Measurements from ENCODE around the gene GPR183. TPM values are rescaled to one million over a fixed set of nuclear protein-coding genes. Genes with fewer than 3 reads are reported as not detected.

The GPR183 gene
- total RNA-seq (10 to 100 TPM in 1 of 2 experiments, 1 to 10 TPM in 1; 8.4 to 10.4 TPM), polyA plus RNA-seq (10 to 100 TPM in 2 of 3 donors, 1 to 10 TPM in 1; 9.2 to 35.5 (median 13.1) TPM), total RNA-seq (13.0 to 41.1 (median 24.1) reads per million in 6 experiments)

DNA sequence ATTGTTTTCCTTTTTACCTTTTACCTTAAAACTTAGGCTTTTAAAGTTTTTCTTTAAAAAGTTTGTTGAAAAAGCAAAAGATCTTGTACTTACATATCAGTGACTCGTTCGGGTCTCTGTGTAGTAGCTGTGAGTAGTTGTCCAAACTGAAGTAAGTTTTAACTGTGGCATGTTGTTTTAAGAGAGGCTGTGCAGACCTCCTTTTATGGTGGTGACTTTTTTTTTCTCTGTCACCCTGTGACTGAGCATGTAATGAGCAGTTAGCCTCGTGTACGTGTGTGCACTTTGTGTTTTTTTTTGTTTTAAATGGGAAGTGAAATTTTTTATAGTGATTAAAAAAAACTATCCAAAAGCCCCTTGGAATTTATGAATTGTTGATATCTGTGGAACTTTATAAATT lies at the start of gene GPR183:
Gene GPR183, minus strand, starts transcription at position 153 of the 400 bp plus-strand sequence. CDS start 11,254 bp downstream, outside the sequence.
- H3K27me3 Mint-ChIP-seq: no peaks in the 10 kb centered on the region
- H3K9me3 Mint-ChIP-seq: no peaks in the 10 kb centered on the region
- peak; percentile 88 to 89 for ATAC-seq
- POLR2A ChIA-PET: interaction anchor here (0.9 to 3.0 kb wide), 6 partner anchors 10 to 76 kb away, joined by 4 to 12 read pairs (median 6); no protein-coding TSS in a partner anchor
- H3K36me3 Mint-ChIP-seq: peaks cover 0 to 54% (median 11%) of the 10 kb centered on the region in 3 donors
- peak in 5 of 10 donors; percentile 35 to 59 (median 45) for DNase-seq
- H3K27ac Mint-ChIP-seq: peak within 1 kb of the TSS; percentile 79 to 94 (median 88)
- H3K4me3 Mint-ChIP-seq: peak within 1 kb of the TSS; percentile 68 to 96 (median 86)
- peaks cover 28 to 91% (median 86%) of the 10 kb centered on the region in 4 donors for H3K4me1 Mint-ChIP-seq

DNA sequence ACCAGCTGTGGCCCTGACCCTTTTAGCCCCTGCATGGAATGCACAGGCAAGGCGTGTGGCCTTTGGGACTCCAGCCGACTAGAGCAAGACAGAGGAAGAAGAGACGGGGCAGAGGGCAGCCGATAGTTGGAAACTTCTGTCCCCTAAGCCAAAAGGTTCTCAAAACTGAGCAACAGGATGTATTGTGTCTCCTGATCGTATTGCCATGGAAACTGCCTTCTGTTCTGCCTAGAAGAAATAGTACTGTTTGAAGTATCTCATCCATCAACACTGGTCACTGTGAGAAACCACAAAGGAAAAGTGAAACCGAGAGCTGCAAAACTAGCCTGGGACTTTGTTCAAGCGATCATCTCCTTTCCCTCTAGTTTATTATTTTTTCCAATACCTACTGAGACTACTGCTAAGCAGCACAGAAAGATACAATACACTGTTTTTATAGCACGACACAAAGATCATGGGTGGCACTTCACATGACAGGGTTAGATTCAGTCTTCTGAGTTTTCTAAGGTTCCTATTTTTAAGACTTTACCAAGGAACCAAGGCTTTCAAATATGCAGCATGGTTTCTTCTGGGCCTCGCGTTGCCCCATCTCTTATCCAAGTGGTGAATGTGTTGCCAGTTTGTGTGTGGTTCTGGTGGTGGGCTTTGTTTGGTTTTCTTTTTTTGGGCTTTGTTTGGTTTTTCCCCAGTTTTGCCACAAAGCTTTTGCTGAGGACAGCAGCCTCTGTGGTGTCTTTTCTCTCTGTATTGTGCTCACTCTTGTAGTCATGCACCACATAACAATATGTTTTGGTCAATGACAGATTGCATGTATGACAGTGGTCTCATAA lies 49.3 kb upstream of the GPR183 start:
- Mint-ChIP-seq H3K27me3 (peaks cover 0 to 1% (median 0%) of the 10 kb centered on the region in 5 donors), H3K4me1 (peaks cover 72 to 100% (median 98%) of the 10 kb centered on the region in 4 donors), H3K27ac (peak overlapping the region; percentile 96 to 100 (median 99)), H3K9me3 (no peaks in the 10 kb centered on the region), H3K36me3 (peaks cover 0 to 40% (median 28%) of the 10 kb centered on the region in 3 donors), H3K4me3 (peak overlapping the region; percentile 61 to 85 (median 78))
- ATAC-seq: peak; percentile 59 to 68
- DNase-seq: peak; percentile 34 to 94 (median 82)
- POLR2A ChIA-PET: interaction anchor here (0.6 to 8.9 kb wide), 16 partner anchors 10 to 365 kb away, joined by 3 to 155 read pairs (median 4); partner anchors contain the start of gene GPR183

GRCh38 chr13:99356012-99356261 lies 48.7 kb upstream of the GPR183 start:
- Mint-ChIP-seq H3K36me3 (peaks cover 0 to 40% (median 28%) of the 10 kb centered on the region in 3 donors), H3K9me3 (no peaks in the 10 kb centered on the region), H3K27ac (peak overlapping the region; percentile 96 to 100 (median 99)), H3K27me3 (peaks cover 0 to 1% (median 0%) of the 10 kb centered on the region in 5 donors), H3K4me3 (peak overlapping the region; percentile 61 to 85 (median 78)), H3K4me1 (peaks cover 72 to 100% (median 98%) of the 10 kb centered on the region in 4 donors)
- ATAC-seq (peak; percentile 27 to 31), DNase-seq (no peak)
- POLR2A ChIA-PET: interaction anchor here (0.6 to 8.9 kb wide), 15 partner anchors 11 to 365 kb away, joined by 3 to 155 read pairs (median 5); partner anchors contain the start of gene GPR183

DNA sequence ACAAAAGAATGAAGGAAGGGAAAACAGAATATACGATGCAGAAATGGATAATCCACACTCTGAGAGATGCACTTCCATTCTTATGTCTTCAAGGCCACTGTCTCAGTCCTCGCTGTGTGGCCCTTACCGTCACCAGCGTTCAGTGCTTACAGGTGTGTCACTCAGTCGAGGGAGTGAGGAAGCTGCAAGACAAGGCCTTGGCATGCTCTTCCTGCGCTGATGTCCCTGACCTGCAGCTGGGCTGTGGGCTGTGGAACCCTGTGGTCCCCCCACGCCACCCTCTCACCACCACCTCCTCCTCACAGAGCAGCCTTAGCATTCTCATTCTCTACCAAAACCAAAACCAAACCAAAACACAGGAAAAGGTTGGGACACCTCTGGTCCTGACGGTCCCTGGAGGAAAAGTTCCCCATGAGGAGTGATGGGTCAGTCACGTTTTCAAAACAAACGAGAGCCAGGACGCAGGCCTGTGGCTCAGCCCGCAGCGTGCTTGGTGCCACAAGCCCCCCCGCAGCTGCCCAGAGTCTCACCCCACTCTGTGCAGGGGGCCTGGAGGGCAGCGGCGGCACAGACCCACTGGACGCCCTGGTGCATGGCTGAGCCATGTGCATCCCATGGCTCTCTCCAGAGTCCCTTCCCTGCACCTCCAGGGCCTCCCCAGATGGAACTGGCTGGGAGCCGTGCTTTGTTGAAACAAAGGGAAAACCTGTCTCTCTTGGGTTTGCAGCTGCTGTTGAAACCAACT lies 48.2 kb upstream of the GPR183 start:
- POLR2A ChIA-PET: interaction anchor here (0.6 to 8.9 kb wide), 13 partner anchors 11 to 364 kb away, joined by 3 to 155 read pairs (median 6); partner anchors contain the start of gene GPR183
- H3K4me1 Mint-ChIP-seq: peaks cover 72 to 100% (median 98%) of the 10 kb centered on the region in 4 donors
- H3K9me3 Mint-ChIP-seq: no peaks in the 10 kb centered on the region
- H3K27me3 Mint-ChIP-seq: peaks cover 0 to 1% (median 0%) of the 10 kb centered on the region in 5 donors
- DNase-seq (no peak), ATAC-seq (peak in 1 of 2 donors; percentile 0)
- H3K36me3 Mint-ChIP-seq: peaks cover 0 to 37% (median 30%) of the 10 kb centered on the region in 3 donors
- peak overlapping the region; percentile 61 to 85 (median 78) for H3K4me3 Mint-ChIP-seq
- peak overlapping the region; percentile 96 to 100 (median 99) for H3K27ac Mint-ChIP-seq

GRCh38 chr13:99354371-99354951 lies 47.3 kb upstream of the GPR183 start:
- Mint-ChIP-seq H3K27me3 (peaks cover 0 to 1% (median 0%) of the 10 kb centered on the region in 5 donors), H3K4me3 (peak overlapping the region; percentile 36 to 86 (median 74)), H3K36me3 (peaks cover 0 to 34% (median 28%) of the 10 kb centered on the region in 3 donors), H3K27ac (peak overlapping the region; percentile 96 to 100 (median 99)), H3K9me3 (no peaks in the 10 kb centered on the region), H3K4me1 (peaks cover 68 to 98% (median 95%) of the 10 kb centered on the region in 4 donors)
- ATAC-seq (no peak), DNase-seq (no peak)
- POLR2A ChIA-PET: interaction anchor here (1.4 to 8.9 kb wide), 5 partner anchors 12 to 78 kb away, joined by 3 to 155 read pairs (median 56); no protein-coding TSS in a partner anchor

DNA sequence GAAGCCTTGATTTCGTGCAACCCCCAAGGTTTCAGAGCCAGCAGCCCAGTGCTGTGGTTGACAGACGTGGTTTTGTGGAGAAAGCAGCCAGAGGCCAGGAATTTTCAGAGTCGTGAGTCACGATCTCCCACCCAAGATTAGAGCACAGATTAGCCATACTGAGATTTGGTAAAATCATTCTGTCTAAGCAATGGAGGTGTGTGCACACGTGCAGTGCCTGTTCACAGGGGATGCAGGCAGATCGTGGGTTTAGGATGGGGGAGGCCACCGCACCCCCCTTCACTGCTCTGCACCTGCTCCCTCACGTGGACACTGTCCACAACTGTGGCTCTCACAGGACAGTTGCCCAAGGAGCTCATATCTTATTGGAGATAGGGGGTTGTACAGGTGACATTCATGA lies 46.6 kb upstream of the GPR183 start:
- POLR2A ChIA-PET: interaction anchor here (0.6 to 8.9 kb wide), 5 partner anchors 13 to 154 kb away, joined by 3 to 155 read pairs (median 56); no protein-coding TSS in a partner anchor
- Mint-ChIP-seq H3K27me3 (peaks cover 0 to 1% (median 0%) of the 10 kb centered on the region in 5 donors), H3K36me3 (peaks cover 4 to 34% (median 28%) of the 10 kb centered on the region in 3 donors), H3K4me1 (peaks cover 67 to 98% (median 94%) of the 10 kb centered on the region in 4 donors), H3K9me3 (no peaks in the 10 kb centered on the region), H3K27ac (peak overlapping the region; percentile 96 to 100 (median 99)), H3K4me3 (peak overlapping the region in 9 of 10 donors; percentile 39 to 86 (median 73))
- ATAC-seq: no peak
- DNase-seq: no peak

- DNase-seq: no peak
- peaks cover 65 to 98% (median 92%) of the 10 kb centered on the region in 4 donors for H3K4me1 Mint-ChIP-seq
- no peaks in the 10 kb centered on the region for H3K9me3 Mint-ChIP-seq
- ATAC-seq: no peak
- peak overlapping the region; percentile 96 to 100 (median 99) for H3K27ac Mint-ChIP-seq
- H3K4me3 Mint-ChIP-seq: peak overlapping the region in 9 of 10 donors; percentile 36 to 86 (median 71)
- H3K27me3 Mint-ChIP-seq: peaks cover 0 to 1% (median 0%) of the 10 kb centered on the region in 5 donors
- peaks cover 7 to 37% (median 31%) of the 10 kb centered on the region in 3 donors for H3K36me3 Mint-ChIP-seq
- POLR2A ChIA-PET: interaction anchor here (0.6 to 8.9 kb wide), 13 partner anchors 8 to 153 kb away, joined by 3 to 155 read pairs (median 6); partner anchors contain the start of gene GPR183
These were observed 46.0 kb upstream of the GPR183 start for GRCh38 chr13:99353246-99353600.

DNA sequence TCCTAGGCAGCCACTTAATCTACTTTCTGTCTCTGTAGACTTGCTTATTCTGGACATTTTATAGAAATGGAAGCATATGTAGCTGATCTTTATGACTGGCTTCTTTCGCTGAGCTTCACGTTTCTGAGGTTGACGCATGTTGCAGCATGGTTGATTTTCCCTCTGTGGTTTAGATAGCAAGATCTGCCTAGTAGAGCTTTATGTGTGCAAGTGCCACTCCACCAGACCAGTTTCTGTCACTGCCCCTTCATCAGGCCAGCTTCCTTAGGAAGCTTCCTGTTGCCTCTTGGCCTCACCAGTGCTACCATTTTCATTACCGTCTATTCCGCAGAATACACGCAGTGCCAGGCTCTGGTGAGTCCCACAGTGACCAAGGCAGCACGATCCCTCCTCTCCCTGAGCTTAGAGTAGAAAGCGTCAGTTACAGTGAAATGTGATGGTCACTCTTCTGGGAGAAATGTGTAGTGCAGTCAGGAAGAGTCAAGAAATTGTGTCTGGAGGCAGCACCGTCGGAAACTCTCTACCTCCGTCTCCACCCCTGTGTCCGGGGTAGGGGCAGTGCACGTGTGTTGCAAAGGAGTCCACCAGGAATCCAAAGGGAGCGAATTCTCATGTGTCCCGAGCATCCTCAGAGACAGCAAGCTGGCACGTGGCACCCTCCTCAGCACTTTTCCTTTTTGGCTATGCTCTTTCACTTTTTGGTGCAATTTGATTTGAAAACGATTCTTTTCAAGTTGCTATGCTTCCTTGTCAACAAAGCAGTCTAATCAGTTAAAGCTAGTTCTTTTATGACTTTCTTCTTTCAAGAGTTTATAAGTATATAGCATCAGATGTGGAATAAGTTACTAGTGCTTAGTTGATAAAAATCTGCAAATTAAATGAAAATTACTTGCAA lies 45.4 kb upstream of the GPR183 start:
- H3K4me1 Mint-ChIP-seq: peaks cover 63 to 98% (median 92%) of the 10 kb centered on the region in 4 donors
- DNase-seq: peak in 2 of 10 donors; percentile 47
- POLR2A ChIA-PET: interaction anchor here (0.7 to 8.9 kb wide), 20 partner anchors 9 to 174 kb away, joined by 3 to 155 read pairs (median 4); partner anchors contain the start of gene GPR183
- no peaks in the 10 kb centered on the region for H3K9me3 Mint-ChIP-seq
- peak overlapping the region; percentile 96 to 100 (median 99) for H3K27ac Mint-ChIP-seq
- peak overlapping the region in 9 of 10 donors; percentile 36 to 86 (median 71) for H3K4me3 Mint-ChIP-seq
- H3K27me3 Mint-ChIP-seq: no peaks in the 10 kb centered on the region
- no peak for ATAC-seq
- peaks cover 12 to 39% (median 31%) of the 10 kb centered on the region in 3 donors for H3K36me3 Mint-ChIP-seq

GRCh38 chr13:99351772-99352171 lies 44.6 kb upstream of the GPR183 start:
- Mint-ChIP-seq H3K36me3 (peaks cover 12 to 46% (median 34%) of the 10 kb centered on the region in 3 donors), H3K27ac (peak overlapping the region; percentile 96 to 100 (median 99)), H3K9me3 (no peaks in the 10 kb centered on the region), H3K4me1 (peaks cover 60 to 98% (median 91%) of the 10 kb centered on the region in 4 donors), H3K27me3 (no peaks in the 10 kb centered on the region), H3K4me3 (peak overlapping the region in 9 of 10 donors; percentile 36 to 73 (median 66))
- POLR2A ChIA-PET: interaction anchor here (0.7 to 8.9 kb wide), 18 partner anchors 10 to 173 kb away, joined by 3 to 155 read pairs (median 5); partner anchors contain the start of gene GPR183
- ATAC-seq (peak; percentile 15 to 50), DNase-seq (peak in 6 of 10 donors; percentile 59 to 79 (median 71))

GRCh38 chr13:99350191-99350590 lies 43.0 kb upstream of the GPR183 start:
- DNase-seq (no peak), ATAC-seq (no peak)
- Mint-ChIP-seq H3K27me3 (no peaks in the 10 kb centered on the region), H3K27ac (peak overlapping the region; percentile 90 to 100 (median 99)), H3K9me3 (no peaks in the 10 kb centered on the region), H3K4me1 (peaks cover 55 to 97% (median 87%) of the 10 kb centered on the region in 4 donors), H3K36me3 (peaks cover 12 to 56% (median 41%) of the 10 kb centered on the region in 3 donors), H3K4me3 (peak overlapping the region in 1 of 10 donors; percentile 24)
- POLR2A ChIA-PET: interaction anchor here (1.0 to 8.9 kb wide), 4 partner anchors 11 to 80 kb away, joined by 4 to 155 read pairs (median 86); no protein-coding TSS in a partner anchor
